Fibroblast of skin of right biceps (primary cell): Measurements from ENCODE around the gene SMTNL1.

ENCODE experiments used
- DNase-seq: peaks from one replicate; pipeline ENCODE4 v3.0.0-alpha.2; 2013

SMTNL1 gene

GRCh38 chr11:57536947-57537619, at the start of gene SMTNL1:
TSS of gene SMTNL1 (plus strand) at chr11:57537595. CDS start at chr11:57542643, 5,048 bp downstream.
- DNase-seq = no peak

DNA sequence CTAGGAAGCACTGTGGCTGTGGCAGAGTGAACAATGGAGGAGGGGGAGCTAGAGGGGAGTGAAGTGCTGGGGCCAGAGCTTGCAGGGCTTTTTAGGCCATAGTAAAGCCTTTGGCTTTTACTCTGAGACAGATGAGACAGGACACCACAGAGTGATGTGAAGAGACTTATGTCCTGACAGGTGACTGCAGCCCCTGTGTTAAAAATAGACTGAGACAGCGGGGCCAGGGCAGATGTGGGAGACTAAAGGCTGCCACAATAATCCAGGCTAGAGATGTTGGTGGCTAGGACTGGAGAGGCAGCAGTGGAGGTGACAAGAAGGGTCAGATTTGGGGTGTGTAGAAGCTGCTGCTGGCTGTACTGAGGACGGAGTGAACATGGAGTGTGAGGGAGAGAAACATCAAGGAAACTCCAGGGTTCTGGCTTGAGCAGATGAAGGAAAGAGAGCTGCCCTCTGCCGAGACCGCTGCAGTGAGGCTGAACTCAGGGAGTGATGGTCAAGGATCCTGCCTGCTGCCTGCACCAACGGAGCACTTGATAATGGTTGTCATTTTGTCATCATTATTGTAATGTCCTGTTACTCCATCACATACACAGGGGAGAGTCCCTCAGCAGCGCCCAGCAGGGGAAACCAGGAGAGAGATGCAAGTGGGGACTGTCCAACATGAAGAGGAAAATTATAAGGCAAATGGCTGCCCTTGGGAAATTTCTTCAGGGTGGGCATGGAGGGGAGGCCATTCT, 49.3 kb upstream of the SMTNL1 start:
- DNase-seq = no peak

DNA sequence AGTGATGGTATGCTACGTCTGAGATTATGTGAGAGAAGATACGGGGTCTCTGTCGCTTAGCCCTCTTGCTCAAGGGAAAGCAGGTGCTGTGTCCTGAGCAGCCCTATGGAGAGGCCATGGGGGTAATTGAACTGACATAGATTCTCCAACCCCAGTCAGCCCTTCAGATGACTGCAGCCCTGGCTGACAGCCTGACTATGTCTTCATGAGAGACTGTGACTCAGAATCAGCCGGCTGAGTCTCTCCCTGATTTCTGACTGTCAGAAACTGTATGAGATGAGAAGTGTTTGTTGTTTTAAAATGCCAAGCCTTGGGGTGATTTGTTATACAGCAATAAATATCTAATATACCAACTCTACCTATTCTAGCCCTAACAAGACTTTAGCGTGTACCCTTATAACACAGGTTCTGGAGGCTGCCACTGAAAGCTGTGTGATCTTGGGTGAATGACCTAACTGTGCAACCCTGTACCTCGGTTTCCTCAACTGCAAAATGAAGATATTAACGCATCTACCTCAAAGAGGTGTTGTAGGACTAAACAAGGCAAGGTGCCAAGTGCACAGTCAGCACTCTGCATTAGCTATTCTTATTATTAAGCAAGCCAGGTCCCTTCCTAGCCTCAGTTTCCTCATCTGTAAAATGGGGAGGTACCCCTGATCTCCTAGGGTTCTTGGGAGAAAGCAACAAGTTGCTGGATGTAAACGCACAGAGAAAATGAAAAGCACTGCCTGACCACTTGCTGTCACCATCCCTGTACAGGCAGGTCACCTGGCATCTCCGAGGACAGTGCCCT, 46.7 kb upstream of the SMTNL1 start:
- peak; percentile 14 for DNase-seq

DNA sequence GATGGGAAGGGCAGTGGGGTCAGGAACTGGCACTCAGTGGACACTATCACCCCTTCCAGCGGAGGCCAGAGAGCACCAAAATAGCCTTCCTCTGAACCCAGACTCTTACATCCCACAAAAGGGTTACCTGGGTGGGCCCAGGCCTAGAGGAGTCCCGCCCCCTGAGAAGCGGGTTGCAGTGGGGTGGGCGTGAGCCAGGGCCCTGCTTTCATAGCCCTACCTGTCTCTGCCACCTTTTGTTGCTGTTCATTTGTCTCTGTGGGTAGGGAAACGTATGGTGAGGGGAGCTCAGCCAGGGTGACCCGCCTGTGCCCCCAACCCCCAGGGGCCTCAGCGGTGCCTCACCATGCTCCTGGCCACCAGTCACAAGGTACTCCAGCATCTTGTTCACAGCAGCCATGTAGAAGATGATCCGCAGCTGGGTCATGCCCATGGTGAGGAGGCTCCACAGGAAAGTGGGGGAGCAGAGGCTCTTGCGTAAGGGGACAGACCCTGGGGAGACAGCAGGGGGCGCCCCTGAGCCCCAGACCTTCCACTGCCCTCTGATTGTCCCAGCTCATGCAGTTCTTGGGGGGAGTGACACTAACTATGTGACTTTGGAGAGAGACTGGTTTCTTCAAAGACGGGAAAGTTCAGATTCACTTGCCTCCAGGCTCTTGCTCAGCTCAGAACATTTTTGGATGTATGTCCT, 45.9 kb upstream of the SMTNL1 start:
- peak; percentile 23 for DNase-seq

- DNase-seq = peak; percentile 41
Observed at GRCh38 chr11:57493507-57494503, 43.6 kb upstream of the SMTNL1 start.

DNA sequence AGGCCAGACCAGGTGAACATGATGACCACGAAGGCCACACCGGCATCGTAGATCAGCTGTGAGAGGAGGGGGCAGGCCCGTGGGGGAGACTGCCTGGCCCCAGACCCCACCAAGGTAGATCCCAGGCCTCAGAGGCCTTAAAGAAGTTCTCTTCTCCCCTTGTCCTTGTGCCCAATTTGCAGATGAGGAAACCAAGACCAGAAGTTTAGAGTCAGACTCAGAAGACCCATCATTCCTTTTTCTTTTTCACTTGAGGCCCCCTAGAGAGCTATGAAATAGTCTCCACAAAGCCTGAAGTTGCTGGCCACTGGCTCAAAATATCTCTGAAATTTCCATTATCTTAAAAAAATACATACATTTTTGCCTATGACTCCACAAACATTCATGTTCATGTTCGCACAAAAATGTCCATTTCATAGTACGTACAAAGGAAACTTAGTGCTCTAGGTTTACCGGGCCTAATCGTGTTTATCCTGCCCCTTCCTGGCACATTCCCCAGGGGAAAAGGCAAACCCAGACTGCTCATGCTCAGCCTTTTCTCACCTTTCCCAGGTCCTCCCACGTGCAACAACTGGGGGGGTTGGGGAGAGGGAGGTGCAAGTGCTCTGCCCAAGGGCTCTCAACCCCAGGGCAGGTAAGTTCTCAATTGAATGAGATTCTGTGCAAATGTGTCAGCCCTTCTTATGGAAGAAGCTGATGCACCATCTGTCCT, 41.1 kb upstream of the SMTNL1 start:
- DNase-seq = no peak

- DNase-seq = no peak
Observed at GRCh38 chr11:57497303-57498247, 39.8 kb upstream of the SMTNL1 start.

DNA sequence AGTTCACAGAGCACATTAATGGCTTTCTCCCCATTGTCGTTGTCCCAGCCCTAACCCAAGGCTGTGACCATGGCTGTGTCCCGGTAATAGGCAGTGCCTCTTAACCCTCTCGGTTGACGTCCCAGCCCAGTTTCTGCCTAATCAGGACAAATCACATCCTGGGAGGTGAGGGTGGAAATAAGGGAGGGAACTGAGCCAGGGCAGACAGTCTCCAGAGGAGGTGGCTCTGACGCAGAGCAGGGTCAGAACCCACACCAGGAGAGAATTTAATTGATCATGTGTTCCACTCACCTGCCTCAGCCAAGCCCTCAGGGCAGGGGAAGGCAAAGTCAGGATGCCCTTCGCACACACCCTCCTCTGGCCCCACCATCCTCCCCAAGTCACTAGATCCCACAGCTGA, 38.9 kb upstream of the SMTNL1 start:
- DNase-seq = no peak

DNA sequence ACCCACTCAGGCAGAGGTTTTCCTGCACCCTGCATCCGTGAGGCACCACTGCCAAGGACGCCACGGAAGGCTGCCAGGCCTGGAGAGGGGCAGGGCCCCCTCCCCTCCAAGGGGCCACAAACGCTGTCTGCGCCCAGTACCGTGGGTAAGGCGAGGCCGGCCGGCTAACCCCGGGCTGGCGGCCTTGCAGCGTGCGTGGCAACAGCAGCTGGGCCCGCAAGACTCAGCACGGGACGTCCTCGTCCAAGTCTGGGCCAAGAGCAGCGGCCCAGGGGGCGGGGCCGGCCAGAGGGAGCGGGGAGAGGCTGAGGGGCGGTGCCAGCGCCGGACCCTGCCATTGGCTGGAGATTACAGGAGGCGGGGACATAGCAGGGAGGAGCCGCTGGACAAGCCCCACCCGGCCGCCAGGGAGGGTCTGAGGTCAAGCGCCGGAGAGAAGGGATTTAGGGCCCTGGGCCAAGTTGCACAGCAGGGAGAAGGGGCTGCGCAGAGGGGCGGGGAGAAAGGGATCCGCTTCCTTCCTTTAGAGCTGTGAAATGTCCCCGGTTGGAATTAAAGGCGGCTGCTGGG, 37.9 kb upstream of the SMTNL1 start:
- peak; percentile 84 for DNase-seq

GRCh38 chr11:57499983-57500461, 37.4 kb upstream of the SMTNL1 start:
- no peak for DNase-seq

GRCh38 chr11:57500515-57500914, 36.9 kb upstream of the SMTNL1 start:
- no peak for DNase-seq

DNA sequence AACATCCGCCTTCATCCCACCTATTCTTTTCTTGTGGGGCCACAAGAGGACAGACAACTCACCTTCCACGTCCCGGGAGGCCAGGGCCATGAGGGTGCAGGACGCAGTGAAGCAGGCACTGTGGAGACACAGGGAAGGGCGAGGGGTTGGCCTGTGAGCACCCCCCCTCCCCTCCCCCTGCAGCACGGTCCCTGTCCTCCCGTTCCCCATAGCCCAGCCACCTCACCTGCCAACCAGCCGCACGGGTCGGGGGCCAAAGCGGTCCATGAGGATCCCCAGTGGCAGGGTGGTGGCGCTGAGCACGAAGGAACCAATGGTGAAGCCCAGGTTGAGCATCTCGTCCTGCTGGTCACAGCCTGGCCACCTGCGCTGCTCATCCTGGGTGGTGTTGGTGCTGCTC, 36.5 kb upstream of the SMTNL1 start:
- no peak for DNase-seq

DNA sequence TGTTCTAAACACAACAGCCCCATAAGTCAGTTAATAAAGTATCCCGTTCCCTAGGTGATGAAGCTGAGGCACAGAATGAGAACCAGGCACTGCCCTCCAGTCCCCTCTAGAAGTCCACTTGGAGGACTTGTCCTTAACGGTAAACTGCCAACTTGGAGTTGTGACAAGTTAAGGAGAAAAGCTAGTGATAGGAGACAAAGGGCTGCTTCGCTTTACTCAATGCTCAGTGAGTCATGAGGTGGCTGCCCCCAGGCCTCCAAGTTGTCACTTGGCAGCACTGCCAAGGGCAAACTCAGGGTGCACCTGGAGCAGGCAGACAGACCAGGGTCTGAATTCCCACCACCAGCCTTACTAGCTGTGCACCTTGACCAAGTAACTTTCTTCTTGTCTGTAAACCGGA, 35.4 kb upstream of the SMTNL1 start:
- DNase-seq = no peak

DNA sequence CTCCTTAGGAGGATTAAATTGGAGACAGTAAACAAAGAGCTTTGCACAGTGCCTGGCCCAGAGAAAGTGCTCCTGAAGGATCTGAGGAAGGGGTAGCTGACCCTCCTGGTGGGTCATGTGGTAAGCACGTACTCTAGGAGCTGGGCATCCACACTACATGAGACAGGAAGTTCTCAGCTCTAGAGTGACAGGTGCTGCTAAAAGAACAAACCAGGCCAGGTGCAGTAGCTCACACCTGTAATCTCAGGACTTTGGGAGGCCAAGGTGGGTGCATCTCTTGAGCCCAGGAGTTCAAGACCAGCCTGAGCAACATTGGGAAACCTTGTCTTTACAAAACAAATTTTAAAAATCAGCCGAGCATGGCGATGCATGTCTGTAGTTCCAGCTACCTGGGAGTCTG, 35.0 kb upstream of the SMTNL1 start:
- DNase-seq = no peak

- DNase-seq = no peak
Observed at GRCh38 chr11:57502870-57503269, 34.5 kb upstream of the SMTNL1 start.

DNA sequence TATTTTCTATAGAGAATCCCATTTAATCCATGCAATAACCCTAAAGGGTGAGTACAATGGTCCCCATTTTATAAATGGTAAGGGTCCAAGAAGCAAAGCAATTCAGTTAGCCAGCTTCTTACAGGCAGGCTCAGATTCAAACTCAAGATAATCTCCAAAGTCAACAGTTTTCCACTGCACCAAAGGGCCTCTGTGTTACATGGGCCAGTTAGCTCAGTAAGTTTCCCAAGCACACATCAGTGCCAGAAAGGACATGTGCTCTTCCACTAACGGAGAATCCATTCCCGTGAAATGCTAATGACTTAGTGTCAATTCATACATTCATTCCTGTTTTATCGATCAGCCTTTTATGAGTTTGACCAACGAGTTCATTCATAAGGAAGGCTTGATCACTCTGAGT, 32.9 kb upstream of the SMTNL1 start:
- DNase-seq = no peak

GRCh38 chr11:57506522-57506921, 30.9 kb upstream of the SMTNL1 start:
- no peak for DNase-seq

GRCh38 chr11:57508341-57509170, 28.8 kb upstream of the SMTNL1 start:
- no peak for DNase-seq
